Measurements from ENCODE around the gene PCBP4.

Gene PCBP4

GRCh38 chr3:51955893-51956770, 11.1 kb downstream of the PCBP4 start:
- no peak for DNase-seq (ENCODE audit: low read depth, low spot score)

GRCh38 chr3:51955175-51955892, 11.9 kb downstream of the PCBP4 start, which contains the start of gene GPR62:
TSS of gene GPR62 (plus strand) at chr3:51955381. CDS start at chr3:51955653, 272 bp downstream.
- DNase-seq (ENCODE audit: low read depth, low spot score) = no peak

GRCh38 chr3:51954713-51955112, 12.5 kb downstream of the PCBP4 start:
- DNase-seq (ENCODE audit: low read depth, low spot score) = no peak

GRCh38 chr3:51954105-51954504, 13.1 kb downstream of the PCBP4 start:
- no peak for DNase-seq (ENCODE audit: low read depth, low spot score)

DNA sequence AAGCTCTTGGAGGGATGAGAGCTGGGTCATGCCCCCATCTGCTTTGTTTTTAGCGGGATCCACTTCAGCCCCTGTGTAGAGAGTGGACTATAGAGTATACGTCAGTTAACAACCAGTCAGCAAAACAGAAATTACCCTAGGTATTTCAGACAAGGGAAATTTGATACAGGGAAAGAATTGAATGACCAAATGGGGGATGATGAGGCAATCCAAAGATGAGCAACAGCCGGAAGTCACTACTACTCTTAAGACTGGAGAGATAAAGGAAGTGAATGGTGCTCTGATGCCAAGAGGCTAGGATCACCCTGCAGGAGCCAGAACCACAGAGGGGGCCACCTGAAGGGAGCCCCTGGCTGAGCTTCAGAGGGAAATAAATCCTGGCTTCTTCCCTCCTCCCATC, 13.8 kb downstream of the PCBP4 start:
- no peak for DNase-seq (ENCODE audit: low read depth, low spot score)

GRCh38 chr3:51950899-51951298, 16.4 kb downstream of the PCBP4 start:
- DNase-seq (ENCODE audit: low read depth, low spot score) = no peak

GRCh38 chr3:51949121-51949520, 18.1 kb downstream of the PCBP4 start:
- DNase-seq (ENCODE audit: low read depth, low spot score) = no peak

- DNase-seq (ENCODE audit: low read depth, low spot score) = no peak
Observed at GRCh38 chr3:51948016-51948580, 19.2 kb downstream of the PCBP4 start.

- DNase-seq (ENCODE audit: low read depth, low spot score) = no peak
Observed at GRCh38 chr3:51947215-51947900, 19.9 kb downstream of the PCBP4 start.

- no peak for DNase-seq (ENCODE audit: low read depth, low spot score)
Observed at GRCh38 chr3:51946796-51947195, 20.5 kb downstream of the PCBP4 start.

DNA sequence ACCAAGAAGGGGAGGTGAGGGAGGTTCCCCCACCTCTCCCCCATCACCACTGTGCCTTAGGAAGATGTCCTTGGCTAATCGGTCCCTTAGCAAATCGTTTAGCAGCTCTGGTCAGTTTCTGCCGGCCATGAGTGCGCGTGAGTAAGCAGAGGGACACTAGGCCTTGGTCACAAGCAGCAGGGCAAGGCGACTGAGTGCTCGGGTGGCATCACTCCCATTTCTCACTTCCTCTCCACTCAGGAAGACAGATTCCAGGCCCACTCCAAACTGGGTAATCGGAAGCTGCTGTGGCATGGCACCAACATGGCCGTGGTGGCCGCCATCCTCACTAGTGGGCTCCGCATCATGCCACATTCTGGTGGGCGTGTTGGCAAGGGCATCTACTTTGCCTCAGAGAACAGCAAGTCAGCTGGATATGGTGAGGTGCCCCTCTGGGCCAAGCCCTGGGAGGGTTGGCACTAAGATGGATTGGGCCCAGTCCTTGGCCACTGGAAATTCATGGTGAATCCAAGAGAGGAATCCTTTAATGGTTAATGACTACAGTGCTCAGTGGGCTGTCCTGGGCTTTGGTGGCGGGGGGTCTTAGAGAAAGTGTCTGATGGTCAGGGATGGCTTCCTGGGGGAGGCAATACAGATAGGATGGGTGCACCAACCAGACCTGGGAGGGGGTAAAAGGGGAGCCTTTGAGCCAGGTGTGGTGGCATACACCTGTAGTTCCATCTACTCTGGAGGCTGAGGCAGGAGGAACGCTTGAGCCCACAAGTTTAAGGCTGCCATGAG, 21.1 kb downstream of the PCBP4 start:
- DNase-seq (ENCODE audit: low read depth, low spot score) = no peak

GRCh38 chr3:51945031-51945840, 22.0 kb downstream of the PCBP4 start:
- DNase-seq (ENCODE audit: low read depth, low spot score) = no peak

- DNase-seq (ENCODE audit: low read depth, low spot score) = no peak
Observed at GRCh38 chr3:51944451-51945021, 22.7 kb downstream of the PCBP4 start.

DNA sequence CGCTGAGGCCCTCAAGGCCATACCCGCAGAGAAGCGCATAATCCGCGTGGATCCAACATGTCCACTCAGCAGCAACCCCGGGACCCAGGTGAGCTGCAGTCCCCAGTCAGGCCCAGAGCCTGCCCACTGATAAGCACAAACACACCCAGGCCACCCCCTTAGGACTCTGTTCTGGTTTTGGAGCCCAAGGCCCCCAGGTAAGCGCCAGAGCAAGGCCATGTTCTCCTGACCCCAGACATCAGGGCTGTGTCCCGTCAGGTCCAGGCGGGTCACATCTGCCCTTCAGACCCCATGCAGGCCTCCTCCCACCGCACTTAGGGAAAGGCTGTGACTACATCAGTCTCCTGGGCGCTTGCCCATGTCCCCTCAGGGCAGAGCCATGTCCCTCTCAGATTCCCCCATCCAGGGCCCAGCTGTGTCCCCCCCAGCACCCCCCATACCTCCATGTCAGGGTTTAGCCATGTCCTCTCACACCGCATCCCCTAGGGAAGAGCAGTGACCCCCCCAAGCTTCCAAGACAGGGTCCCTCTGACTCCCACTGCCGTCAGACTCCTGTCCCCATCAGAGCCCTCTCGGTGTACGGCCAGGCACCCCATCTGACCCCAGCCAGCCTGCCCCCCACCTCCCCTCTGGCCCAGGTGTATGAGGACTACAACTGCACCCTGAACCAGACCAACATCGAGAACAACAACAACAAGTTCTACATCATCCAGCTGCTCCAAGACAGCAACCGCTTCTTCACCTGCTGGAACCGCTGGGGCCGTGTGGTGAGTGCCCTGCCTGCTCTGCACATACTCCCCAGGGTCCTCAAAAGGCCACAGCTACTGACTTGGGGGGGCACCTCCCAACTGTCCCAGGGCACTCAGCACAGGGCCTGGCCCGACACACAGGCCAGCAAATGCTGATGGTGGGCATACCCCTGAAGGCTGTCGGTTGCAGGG, 23.5 kb downstream of the PCBP4 start:
- no peak for DNase-seq (ENCODE audit: low read depth, low spot score)

DNA sequence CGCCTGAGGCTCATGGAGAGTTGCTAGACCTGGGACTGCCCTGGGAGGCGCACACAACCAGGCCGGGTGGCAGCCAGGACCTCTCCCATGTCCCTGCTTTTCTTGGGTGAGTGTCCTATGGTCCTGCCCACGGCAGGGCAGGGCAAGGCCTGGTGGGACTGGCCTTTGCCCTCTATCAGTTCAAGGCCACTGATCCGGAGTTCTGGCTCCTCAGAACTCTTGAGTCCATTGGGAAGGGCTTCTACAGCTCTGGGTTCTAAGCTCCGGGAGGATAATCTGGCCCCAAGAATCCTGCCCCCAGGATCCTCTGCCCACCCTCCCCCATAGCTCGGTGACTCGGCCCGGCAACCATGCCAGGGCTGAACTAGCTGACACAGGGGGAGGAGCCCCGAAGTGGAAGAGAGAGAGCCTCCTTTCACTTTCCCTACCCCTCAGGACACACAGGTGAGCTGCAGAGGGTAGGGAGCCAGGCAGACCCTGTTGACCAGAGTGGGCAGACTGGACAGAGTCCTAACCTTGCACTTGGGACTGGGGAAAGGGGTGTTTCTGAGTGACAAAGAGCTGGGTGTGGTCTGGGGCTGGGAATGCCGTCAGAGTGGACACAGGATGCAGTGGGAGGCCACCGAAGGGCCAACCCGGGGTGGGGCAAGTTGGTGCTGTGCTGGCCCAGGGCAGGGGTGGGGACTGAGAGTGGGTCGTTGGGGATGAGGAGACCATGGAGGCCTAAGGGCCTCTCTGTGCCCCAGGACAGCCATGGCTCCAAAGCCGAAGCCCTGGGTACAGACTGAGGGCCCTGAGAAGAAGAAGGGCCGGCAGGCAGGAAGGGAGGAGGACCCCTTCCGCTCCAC, 24.4 kb downstream of the PCBP4 start:
- DNase-seq (ENCODE audit: low read depth, low spot score) = no peak

DNA sequence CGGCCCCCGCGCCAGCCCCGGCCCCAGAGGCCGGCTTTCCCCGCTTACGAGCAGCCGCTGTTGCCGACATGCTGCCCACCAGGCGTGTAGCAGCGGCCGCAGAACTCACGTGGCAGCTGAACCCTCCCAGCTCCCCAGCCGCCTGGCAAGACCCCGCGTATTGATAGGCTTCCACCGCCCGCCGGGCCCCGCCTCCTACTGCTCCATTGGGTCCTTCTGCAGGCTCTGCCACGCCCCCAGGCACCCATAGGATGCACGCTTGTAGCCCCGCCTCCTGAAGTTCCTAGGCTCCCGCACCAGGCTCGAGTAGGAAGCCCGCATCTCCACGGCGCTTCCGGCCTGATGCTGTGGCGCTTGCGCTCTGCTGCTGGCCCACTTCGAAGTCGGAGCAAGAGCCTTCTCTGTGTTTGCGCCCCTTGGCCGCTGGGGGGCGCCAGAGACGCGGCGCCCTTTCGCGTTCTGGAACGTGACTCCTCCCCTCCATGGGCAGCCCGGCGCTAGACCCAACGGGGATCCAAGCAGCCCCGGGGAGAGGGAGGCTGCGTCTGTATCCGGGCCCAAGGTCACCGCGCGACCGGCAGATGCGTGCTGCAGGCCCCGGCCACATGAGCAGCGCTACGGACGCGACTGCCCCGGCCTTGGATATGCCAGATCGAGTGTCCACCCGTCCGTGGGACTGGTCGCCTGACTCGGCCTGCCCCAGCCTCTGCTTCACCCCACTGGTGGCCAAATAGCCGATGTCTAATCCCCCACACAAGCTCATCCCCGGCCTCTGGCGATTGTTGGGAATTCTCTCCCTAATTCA, 25.3 kb downstream of the PCBP4 start, which contains the start of the genes PARP3 and RRP9:
PARP3 (plus strand) TSS at position 566 of the 805 bp plus-strand sequence. CDS start 993 bp downstream, outside the sequence.
RRP9 (minus strand) TSS at position 107 of the 805 bp plus-strand sequence; CDS start at position 70, 37 bp downstream.
- peak; percentile 100 for DNase-seq (ENCODE audit: low read depth, low spot score)

GRCh38 chr3:51941463-51941797, 25.8 kb downstream of the PCBP4 start:
- DNase-seq (ENCODE audit: low read depth, low spot score) = no peak

Measured in brain pericyte (primary cell).